Panc1 (cell line): Measurements from ENCODE around the gene DYTN.

Source experiments
- POLR2AphosphoS5 ChIP-seq: IDR thresholded peaks from 2 replicates; pipeline ENCODE4 v1.6.1; 2012; ENCODE audit warnings: mild to moderate bottlenecking, low read depth, low read length, moderate library complexity
- TCF7L2 ChIP-seq: IDR thresholded peaks from 2 replicates; pipeline ENCODE4 v1.6.1; 2011; ENCODE audit warnings: mild to moderate bottlenecking, low read depth, low read length, inconsistent platforms
- TF ChIP-seq, protein P1 (sequence below): fragments of 450-650 bp; IDR thresholded peaks from 2 replicates; pipeline ENCODE4 v1.5.1; 2017; ENCODE audit warnings: mild to moderate bottlenecking

GRCh38 chr2:206766057-206766930 lies 48.1 kb upstream of the DYTN start:
- TF ChIP-seq, protein P1, sequence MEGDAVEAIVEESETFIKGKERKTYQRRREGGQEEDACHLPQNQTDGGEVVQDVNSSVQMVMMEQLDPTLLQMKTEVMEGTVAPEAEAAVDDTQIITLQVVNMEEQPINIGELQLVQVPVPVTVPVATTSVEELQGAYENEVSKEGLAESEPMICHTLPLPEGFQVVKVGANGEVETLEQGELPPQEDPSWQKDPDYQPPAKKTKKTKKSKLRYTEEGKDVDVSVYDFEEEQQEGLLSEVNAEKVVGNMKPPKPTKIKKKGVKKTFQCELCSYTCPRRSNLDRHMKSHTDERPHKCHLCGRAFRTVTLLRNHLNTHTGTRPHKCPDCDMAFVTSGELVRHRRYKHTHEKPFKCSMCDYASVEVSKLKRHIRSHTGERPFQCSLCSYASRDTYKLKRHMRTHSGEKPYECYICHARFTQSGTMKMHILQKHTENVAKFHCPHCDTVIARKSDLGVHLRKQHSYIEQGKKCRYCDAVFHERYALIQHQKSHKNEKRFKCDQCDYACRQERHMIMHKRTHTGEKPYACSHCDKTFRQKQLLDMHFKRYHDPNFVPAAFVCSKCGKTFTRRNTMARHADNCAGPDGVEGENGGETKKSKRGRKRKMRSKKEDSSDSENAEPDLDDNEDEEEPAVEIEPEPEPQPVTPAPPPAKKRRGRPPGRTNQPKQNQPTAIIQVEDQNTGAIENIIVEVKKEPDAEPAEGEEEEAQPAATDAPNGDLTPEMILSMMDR: no peak
- no peak for TF ChIP-seq TCF7L2
- TF ChIP-seq POLR2AphosphoS5: no peak
